ENCODE results near the gene PDE4D.

DNA sequence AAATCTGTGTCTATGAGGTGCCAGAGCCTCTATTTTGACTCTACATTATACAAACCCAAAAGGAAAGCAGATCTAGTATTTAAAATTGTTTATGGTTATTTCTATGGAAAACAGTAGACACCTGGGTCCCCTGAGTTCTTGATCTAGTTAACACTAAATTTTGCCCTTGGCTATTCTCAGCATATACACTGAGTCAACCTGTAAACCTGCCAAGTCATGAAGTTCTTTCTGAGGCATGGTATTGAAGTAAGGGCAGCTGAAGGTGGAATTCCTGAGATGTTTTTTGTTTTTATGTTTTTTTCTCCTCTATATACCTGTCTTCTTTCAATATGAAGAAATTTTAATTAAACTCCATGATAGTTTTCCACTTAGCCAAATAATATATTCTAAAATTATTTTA is 120.2 kb downstream of the PDE4D start:
- TF ChIP-seq CTCF (IDR thresholded peaks at IDR 0.05) (no peak), POLR2A (IDR thresholded peaks at IDR 0.05) (no peak)
